Non-pigmented ciliary epithelial cell (primary cell): ENCODE data around the gene NR4A2.

Experiments
- DNase-seq: peaks from one replicate; pipeline ENCODE4 v3.0.0-alpha.2; 2010; ENCODE audit warnings: low read depth

Gene NR4A2

DNA sequence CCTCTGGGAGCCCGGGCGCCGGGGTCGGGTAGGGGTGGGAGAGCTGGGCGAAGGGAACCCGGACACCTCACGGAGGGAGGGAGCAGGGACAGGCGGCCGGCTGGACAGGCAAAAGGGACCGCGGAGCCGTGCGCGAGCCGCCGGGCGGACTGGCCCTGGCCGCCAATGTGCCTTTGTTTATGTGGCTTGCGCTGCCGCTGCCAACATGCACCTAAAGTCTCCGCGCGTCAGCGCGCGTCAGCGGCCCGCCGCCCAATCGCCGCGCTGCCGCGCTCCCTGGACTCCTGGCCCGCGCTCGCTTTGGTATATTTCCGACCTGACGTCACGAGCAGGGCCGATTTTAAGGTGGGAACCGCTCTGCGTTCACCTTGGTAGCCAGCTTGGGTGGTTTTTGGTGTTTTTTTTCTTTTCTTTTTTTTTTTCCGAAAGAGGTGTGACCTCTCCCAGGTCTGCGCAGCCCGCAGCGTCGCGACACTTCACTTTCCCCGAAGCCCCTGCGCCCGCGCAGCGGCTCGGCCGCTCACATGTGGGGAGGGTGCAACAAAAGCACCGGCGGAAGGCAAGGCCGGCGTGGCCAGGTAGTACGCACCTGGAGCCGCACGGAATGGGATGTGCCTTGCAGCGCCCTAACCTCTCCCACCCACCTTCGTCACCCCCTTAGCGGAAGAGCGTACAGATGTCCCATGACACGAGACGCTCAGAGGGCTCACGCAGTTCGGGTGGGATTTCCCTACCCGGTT, at the start of gene NR4A2:
TSS of gene NR4A2 (minus strand) at position 188 of the 740 bp plus-strand sequence. CDS start 2,535 bp downstream, outside the sequence.
- DNase-seq: no peak

DNA sequence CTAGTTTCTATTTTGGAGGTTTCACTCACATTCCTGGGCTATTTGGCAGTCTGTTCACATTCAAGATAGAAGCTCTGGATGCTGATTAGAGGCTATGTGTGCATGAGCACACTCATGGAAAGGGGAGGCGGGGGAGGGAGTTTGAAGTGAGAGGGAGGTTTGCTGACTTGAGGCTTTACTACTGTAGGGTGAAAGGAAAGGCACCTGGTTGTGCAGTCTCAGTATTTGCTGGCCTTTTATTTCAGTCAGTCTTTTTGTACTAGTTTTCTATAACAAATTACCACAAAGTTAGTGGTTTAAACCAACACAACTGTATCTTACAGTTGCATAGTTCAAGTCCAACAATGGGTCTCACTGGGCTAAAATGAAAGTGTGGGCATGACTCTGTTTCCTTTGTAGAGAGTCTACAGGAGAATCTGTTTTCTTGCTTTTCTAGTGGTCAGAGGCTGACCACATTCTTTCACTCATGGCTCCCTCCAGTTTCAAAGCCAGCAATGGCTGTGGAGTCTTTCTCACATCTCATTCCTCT, 47.7 kb upstream of the NR4A2 start:
- no peak for DNase-seq

DNA sequence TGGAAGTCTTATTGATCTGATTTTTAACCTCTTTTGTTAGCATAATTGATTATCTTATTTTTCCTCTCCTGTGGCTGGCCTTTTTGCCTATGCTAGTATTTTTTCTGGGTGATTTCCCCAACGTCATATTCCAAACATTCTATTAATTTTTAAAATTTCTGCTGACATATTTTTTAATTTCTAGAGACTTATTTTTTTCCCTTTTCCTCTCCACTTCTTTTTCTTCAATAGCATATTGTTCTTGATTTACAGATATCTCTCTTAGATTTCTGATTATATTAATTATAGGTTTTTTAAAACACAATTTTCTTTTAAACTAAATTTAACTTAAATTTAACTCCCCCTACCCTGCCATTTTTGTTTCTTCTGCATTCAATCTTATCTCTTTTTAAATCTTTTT, 47.2 kb upstream of the NR4A2 start:
- no peak for DNase-seq

DNA sequence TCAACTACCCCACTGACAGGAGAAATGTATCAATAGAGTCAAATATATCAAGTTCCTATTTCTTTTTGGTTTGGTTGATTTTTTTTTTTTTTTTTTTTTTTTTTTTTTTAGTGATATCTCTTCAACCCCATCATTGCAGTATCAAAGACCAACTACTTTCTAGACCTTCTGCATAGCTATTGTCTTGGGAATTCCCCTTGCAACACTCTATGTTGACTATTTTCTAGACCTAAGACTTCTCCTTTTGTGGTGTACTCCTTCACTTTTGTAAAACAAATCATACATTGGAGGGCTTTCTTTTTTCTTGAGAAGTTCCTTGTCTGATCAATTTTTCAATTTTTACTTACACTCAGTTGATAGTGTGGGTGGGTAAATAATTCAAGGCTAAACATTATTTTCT, 46.5 kb upstream of the NR4A2 start:
- DNase-seq: no peak

DNA sequence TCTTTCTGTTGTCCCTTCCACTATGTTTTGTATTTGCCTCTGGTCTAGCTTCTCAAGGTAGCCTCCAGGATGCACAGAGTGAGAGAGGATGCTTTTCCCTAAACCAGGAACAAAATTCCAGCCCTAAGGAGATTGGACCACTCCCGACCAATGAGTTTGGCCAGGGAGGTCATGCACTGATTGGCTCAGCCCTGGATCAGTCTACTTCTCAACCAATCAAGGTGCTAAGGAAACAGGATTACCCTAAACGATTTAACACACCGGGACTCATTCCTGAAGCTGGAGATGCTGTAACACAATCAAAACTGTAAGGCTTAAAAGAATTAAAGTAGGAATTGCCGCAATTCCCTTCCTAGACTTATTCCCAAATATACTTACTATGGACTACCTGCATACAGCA, 34.2 kb upstream of the NR4A2 start:
- no peak for DNase-seq

DNA sequence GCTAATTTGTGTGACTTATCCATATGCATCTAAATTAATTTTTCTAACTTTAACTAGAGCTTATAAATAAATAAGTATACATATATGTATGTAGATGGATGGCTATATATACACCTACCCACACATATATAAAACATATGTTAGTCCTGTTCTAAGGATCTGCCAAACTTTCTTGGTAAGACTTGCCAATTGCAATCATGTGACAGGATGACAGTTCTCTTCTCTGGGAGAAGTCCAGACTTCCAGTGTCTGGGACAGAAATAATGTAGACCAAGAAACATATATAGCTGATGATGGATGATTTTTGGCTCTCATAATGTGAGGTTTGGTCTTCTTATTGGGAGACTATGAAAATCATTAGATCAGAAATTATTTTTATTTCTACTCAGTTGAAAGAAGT, 30.6 kb upstream of the NR4A2 start:
- DNase-seq: no peak

DNA sequence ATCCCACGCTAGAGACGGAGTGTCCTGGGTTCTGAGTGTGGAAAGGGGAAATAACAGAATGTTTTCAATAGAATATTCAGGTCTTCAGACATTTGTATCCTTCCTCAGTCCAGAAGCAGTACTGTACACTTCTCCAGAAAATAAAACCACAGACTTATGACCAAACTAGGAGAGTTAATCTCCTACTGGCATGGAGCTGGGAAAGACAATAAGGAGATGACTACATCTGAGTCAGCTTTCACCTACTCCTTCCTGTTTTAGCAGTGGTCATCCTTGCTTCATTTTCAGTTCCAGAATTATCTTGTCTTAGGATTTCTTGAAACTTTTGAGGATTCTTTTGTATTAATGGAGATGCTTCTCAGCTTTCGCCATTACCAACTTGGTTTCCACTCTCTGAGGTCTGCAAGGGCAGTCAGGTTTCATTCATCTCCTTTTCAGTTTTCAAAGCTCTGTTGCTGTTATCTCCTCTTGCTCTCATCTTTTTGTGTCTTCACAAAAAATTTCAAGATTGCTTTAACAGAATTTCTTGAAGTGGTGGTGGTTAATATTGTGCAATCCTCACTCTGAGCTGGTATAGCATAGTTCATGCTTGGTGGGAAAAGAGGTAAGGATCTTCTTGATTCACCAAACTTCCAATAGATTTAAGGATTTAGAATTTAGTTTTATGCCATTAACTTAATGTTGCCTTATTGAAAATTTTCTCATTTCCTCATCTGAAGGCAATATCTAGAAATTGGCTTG, 23.7 kb upstream of the NR4A2 start:
- DNase-seq: no peak

DNA sequence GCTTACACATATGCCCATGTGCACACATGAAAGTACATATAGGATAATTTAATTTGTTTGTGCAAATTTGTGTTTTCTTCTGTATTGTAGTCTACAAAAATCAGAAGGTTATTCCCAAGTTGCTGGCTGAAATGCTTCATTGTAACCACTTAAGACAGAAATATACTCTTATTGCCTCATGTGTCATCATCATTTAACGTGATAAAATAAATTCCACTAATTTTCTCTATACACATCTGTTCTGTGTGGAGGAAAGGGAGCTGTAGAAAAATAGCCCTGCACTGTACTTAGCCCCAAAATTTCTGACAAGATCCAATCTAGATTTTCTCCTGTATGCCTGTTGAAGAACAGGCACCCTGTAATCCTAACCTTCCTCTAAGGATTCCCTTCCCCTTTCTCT, 20.4 kb upstream of the NR4A2 start:
- DNase-seq: no peak

DNA sequence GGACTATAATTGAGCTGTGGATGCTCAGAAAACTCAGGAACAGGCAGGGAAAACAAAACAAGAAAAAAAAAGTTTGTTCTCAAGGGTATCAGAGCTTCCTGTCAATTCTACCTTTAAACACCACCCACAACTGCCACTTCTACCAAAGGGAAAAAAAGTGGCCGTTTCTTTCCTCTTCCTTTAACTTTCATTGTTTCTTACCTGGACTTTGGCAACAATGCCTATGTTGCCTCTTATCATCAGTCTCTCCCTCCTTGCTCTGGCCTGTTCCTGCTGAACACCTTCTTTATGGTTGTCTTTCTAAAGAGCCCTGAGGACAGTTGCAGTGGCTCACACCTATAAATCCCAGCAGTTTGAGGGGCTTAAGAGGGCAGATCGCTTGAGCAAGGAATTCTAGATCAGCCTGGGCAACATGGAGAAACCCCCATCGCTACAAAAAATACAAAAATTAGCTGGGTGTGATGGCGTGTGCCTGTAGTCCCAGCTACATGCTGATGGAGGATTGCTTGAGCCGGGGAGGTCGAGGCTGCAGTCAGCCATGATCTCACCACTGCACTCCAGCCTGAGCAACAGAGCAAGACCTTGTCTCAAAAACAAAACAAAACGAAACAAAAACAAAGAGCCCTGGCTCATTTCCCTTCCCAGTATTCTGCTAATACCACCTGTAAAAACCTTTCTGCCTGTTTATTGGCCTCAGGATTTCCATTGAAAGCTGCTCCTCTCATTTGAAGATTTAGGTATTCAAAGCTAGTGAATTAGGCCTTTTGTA, 18.0 kb upstream of the NR4A2 start:
- no peak for DNase-seq

DNA sequence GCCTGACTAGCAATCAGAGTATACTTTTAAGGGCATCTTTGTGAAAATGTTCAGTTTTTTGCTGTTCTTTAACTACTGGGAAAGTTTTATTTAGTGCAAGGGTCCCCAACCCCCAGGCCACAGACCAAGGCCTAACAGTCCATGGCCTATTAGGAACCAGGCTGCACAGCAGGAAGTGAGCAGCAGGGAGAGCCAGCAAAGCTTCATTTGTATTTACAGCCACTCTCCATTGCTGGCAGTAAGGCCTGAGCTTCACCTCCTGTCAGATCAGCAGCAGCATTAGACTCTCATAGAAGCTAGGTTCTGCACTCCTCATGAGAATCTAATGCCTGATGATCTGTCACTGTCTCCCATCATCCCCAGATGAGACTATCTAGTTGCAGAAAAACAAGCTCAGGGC, 17.1 kb upstream of the NR4A2 start:
- DNase-seq: no peak

DNA sequence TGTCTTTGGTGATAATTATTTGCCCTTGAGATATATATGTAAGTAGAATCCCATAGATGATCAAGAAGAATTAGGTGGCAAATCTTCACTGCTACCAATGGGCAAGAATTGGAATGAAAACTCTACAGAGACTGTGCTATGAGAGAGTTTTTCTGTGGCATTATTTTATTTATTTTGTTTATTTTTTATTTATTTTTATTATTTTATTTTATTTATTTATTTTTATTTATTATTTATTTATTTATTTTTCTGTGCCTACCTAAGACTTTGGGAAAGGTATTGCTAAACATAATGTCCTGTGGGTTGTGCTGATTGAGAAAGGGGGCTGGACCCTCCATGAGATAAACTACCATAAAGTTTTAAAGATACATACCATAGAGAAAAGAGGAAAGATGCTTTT, 16.6 kb upstream of the NR4A2 start:
- no peak for DNase-seq

DNA sequence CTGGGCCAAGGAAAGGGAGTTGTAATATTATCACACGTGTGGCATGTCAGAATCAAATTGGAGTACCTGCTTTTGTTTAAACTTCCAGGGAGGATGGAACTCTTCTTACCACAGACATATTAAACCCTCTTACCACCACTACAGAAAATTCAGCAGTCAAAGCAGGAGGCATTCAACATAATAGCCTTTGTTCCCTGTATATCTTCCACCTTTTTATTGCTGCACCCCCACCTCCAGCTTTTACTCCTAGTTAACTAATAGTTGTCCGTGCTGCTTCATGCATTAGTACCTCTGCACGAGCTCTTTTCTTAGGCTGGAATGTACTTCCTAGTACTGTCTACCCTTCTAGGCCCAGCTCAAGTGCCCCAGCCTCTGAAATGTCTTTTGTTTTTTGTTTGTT, 14.9 kb upstream of the NR4A2 start:
- no peak for DNase-seq

DNA sequence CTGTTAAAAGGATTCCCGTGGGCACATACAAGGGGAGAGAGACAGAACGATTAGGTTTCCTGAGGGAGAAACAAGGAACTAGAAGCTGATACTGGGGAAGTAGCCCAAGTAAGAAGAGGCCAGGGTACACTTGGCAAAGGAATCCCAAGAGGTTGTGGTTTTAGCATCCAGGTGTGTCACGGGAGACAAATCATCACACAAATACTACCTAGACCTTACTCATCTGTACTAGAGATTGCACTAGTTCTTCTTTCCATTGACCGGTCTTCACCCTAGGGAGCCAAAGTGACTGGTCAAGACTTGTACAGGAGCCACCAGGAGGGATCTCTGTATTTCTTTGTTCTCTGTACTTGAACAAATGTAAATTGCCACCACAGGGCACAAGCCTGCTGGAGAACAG, 14.2 kb upstream of the NR4A2 start:
- DNase-seq: no peak

DNA sequence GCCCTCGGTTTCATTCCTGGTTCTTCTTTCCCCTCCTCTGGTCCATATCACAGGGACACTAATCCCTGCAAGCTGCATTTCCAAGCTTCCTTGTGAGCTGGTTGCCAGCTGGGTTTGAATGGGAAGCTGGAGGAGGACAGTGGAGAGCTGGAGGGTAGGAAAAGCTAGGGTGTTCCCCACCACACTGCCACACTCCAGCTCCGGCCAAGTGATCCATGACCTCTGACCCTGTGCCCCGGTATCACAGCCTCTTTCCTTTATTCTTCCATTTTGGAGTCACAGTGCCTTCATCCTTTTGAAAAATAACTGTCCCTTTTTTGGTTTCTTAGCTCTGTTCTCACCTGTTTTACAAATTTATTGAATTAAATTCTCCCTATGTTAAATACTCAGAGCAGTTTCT, 13.1 kb upstream of the NR4A2 start:
- DNase-seq: no peak

DNA sequence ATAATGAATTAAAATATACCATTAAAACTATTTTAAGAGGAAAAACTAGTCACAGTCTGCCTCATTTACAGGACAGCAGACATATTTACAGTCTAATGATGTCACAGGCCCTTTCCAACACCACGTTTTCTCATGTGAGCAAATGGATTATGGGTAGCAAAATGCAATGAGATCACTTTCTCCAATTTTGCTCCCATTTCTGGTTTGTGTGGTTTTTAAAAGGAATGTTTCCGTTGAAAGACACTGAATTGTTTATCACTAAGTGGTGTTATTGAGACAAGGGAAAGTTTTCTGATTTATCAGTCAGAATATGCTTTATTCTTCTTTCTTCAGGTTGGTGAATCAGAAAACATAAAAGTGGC, 11.4 kb upstream of the NR4A2 start:
- no peak for DNase-seq

DNA sequence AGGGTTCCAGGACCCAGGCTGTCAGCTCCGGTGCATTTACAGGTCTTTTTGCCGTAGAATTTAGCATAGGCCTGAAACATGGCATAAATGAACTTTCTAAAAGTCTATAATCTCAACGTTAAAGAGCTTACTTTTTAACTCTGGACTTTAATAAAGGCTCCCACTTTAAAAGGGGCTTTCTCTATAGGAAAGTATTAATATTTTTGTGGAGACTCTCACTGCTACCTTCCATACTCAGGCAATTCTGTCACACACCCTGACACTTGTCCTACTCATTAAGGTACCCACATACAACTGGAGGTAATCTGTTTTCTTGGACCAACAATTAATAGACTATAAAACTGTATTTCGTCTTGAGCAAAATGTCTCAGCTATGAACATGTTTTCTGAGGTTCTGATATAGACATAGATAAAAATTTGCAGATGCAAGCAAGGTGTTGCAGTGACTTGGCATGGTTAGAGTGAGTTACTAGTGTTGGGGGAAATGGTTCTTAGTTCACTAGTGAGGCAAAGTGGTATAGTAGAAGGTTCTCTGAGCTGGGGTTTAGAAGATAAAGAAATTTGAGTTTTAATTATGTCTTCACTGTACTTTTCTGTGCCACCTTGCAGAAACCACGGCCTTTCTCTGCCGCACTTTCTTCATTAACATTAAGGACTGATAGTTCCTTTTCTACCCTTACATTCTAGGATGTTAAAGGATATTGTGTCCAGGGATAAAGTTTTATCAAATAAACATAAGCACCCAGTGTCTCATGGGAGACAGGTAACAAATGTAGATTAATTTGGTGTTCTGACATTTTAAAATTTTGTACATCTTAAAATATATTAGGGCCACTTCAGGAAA, 10.8 kb upstream of the NR4A2 start:
- DNase-seq: no peak

DNA sequence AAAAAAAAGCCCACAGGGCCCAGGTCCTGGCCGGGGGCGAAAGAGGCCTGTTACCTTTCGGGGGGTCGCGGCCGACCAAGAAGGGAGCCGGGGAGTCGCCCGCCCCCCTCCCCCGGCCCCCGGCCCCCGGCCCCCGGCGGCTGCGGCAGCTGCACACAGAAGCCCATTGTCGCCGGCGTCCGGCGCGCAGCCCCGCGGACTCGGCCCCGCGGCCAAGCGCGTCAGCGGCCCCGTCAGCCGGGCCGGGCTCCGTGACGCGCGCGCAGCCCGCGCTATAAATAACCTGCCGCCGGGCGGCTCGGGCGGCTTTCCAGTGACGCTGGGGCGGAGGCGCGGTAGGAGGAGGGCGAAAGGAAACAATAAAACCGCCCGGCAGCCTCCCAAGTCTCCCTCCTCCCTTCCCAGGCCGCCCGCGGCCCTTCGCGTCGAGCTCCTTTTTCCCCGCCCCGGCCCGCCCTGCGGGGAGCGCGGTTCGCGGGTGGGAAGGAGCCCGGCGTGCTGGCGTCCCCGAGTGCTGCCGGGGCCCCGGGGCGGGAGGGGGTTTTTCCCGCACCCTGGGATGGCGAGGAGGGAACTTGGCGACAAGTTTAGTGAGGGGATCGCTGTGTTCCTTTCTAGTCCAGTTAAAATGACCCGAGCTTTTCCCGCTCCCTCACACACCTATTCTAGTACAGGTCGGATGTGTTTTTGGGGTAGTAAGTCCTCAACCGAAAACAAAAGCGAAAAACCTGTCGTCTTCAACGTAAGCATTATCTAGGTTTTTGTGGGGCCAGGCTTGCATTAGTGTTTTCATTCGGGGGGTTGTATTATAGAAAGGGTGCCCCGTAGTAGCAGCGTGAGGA, 10.0 kb upstream of the NR4A2 start:
- no peak for DNase-seq

DNA sequence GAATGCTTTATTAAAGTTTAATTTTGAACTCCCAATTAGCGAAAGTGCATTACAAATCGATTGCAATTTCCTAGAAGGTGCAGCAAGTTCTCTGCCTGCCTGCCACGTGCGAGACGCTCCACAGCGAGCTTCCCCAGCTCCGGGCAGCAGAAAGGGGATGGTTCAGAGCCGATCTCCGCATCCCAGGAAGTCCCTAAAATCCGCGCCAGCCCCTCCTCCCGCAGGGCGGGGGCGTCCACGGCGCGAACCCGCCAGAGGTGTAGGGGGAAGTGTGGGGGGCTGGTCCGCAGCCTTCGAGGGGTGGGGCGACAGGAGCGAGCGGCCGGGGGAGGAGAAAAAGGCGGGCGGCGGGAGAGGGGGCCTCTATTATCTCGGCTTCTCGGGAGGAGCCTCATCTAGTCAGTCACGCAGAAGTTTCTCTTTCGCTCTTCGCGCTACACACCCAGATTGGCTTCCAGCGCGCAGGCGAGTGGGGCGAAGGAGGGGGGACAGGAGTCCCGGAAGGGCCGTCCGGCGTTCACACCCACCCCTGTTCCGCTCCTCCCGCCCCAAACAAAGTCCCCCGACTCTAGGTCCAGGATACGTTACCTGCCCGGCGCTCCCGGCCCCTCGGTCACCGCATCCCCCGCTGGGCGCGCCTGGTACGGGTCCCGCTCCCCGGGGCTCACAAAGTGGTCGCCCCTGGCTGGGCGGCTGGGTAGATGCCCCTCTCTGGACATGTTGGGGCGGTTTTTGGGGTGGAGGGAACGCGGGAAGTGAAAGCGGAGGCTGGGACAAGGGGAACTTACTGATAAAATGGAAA, 9.1 kb upstream of the NR4A2 start:
- DNase-seq: no peak

DNA sequence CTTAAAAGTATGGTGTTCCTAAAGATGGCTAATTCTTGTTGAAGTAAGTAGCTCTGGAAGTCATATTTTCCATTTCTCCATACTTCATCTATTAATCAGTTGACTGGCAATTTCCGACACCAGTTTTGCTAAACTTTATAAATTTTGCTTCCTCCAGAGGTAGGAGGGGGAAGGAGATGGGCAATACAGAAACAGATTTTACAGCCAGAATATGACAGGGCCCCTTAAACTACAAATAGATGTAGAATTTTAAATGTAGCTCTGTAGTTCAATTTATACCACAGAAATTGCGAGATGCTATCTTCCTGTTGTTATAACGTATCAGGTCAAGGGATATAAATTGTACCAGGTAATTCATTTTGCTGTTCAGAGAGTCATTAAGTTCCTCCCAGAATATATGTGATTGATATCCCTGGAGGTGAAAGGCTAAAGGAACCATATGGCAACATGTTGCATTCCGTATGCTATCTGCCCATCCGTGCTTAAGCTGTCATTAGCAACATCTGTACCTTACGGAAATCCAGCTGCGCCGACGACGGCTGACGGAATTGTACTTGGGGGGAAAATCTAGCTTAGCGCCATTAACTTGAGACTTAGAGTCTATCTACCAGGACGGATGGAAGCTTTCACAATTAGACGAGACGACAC, 8.4 kb upstream of the NR4A2 start:
- DNase-seq: no peak

DNA sequence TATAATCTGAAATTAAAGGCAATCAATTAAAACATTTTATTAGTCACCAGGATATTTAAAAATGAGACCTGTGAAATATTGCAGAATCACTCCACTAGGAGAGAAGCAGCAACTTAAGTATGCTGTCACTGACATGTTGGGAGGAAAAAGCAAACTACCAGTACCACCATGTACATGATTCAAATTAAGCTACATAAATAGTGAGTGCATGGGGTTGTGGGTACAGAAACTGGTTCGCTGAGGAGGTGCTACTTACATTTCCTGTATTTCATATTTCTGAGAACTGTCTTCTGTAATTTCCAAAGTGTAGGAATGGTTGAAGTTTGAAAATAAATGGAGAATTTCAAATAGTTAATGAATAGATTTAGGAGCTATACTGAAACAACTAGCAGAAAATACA, 7.9 kb upstream of the NR4A2 start:
- no peak for DNase-seq
